GM13977 (cell line): ENCODE results near the gene APPL2.

Source experiments
- DNase-seq: peaks from one replicate; pipeline ENCODE4 v3.0.0; 2012; ENCODE audit warnings: low spot score
- in situ Hi-C: fragments of 300-500 bp; cut with MboI; formaldehyde crosslinking; loops from one replicate; pipeline ENCODE4 v1.12.0; 2022; ENCODE audit warnings: low sequenced_read_pairs, low pct_unique_long_range_greater_than_20kb, mixed read lengths, inconsistent platforms; ENCODE audit not compliant: unreplicated experiment
- TF ChIP-seq, protein P1 (sequence below): IDR thresholded peaks from 2 replicates; pipeline ENCODE4 v1.5.1; 2012; ENCODE audit warnings: mild to moderate bottlenecking, control low read depth; ENCODE audit not compliant: insufficient read depth; ENCODE audit errors: extremely low read depth, missing control alignments

APPL2 gene

DNA sequence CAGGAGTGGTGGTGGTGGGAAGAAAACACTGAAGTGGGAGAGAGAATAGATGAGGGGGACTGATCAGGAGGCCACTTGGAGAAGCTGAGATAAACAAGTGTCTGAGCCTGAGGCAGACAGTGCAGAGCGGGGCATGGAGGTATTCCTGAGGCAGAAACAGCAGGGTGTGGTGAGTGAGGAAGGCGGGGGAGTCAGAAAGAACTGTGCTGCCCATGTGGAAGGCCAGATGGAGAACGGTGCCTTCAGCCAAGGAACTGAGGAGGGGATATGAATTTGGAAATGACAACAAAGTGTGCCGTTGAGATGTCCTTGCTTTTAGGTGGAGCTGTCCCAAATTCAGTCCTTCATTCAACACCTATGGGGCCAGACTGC is 13.7 kb downstream of the APPL2 start:
- in situ Hi-C loops = no loop called here
- TF ChIP-seq, protein P1, sequence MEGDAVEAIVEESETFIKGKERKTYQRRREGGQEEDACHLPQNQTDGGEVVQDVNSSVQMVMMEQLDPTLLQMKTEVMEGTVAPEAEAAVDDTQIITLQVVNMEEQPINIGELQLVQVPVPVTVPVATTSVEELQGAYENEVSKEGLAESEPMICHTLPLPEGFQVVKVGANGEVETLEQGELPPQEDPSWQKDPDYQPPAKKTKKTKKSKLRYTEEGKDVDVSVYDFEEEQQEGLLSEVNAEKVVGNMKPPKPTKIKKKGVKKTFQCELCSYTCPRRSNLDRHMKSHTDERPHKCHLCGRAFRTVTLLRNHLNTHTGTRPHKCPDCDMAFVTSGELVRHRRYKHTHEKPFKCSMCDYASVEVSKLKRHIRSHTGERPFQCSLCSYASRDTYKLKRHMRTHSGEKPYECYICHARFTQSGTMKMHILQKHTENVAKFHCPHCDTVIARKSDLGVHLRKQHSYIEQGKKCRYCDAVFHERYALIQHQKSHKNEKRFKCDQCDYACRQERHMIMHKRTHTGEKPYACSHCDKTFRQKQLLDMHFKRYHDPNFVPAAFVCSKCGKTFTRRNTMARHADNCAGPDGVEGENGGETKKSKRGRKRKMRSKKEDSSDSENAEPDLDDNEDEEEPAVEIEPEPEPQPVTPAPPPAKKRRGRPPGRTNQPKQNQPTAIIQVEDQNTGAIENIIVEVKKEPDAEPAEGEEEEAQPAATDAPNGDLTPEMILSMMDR = no peak

DNA sequence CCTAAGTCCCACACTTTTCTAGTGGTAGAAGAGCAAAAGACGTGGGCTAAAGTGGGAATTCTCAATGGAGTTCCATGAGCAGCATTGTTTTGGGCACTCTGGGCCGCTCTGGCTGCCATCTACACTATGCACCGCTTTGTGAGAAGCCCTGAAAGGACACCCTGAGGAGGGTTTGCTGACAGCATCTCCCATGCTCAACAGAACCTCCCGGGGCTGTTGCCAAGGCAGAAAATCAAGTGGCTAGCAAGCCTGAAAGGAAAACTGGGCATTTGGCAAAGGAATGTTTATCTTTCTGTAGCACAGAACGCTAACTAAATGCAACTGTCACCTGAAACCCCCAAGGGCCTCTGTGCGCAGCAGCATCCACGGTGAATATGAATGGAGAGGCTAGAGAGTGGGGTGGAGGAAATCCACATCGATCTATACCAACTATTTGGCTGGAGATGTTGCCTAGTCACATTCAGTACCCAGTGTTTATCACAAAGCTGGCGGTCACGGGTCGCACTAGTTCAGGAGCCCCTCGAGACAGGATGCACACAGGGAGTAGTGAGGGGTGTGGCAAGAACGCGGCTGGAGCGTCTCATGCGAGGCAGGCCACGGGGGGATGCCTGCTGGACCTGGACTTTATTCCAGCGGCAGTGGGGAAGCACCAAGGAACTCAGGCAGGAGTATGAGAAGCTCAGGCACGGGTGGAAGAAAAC is 14.2 kb downstream of the APPL2 start:
- in situ Hi-C loops = no loop called here
- DNase-seq = no peak
- TF ChIP-seq, protein P1 = no peak

More for the DNA sequence above, 13.7 kb downstream of the APPL2 start:
- no peak for DNase-seq

GRCh38 chr12:105220929-105221290 is 15.1 kb downstream of the APPL2 start:
- TF ChIP-seq, protein P1 = no peak
- in situ Hi-C loops = no loop called here
- no peak for DNase-seq

DNA sequence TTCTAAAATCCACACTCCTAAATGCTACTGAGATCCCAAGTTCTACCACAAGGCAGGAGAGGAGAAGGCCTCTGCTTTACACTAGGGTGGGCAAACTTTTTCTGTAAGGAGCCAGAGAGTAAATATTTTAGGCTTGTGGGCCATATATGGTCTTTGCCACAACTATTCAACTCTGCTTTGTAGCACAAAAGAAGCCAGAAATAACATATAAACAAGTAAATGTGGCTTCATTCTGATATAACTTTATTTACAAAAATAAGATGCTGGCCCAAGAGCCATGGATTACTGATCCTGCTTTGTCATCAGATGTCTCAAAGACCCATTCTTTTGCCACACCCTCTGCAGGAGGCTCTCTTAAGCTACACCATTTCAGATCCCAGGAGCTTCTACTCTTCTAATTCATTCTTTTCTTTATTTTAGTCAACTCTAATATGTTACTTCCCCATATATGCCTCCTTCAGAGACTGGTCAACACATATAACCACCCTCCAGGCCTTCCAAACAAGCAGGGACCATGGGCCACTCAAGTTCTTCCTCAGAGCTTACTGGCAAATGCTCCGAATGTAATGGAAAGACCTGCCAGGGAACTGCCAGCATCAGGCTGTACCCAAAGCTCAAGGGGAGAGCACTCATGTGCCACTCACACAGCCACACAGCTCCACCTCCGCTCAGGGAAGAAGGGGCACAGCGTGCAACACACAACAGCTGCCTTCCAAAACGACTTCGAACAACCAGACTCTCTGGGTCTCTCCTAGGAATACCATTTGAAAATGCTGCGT is 15.6 kb downstream of the APPL2 start:
- TF ChIP-seq, protein P1 = no peak
- no peak for DNase-seq
- in situ Hi-C loops = no loop called here

DNA sequence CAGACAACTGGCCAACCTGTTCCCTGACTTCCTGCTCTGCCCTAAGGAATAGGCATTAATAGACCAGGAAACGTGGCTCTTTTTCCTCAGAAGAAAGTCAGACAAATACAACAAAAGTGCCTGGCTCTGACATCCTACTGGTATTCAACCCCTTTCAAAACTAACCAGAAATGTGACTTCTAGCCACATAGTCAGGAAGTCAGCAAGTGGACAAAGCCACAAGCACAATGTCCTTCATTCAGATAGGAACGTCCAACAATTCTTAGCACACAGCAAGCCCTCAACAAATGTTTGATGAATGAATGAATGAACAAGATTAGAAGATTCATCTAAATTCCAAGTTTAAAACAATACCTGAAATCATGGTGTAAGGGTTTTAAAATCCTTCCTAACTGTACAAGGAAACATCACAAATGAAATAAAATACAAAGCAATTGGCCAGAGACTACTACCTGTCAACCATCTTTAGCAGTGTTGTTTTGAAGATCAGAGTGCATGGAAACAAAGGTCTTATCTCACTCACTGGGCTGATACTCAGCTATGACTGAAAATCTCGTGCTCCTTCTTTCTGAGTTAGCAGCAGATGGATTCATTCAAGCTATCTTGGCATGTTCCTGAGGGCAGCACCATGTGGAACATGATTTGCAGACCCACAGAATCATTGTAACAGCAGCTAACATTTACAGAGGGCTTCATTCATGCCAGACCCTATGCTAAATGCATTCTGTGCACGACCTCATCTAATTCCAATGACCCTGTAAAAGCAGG is 16.5 kb downstream of the APPL2 start:
- in situ Hi-C loops = no loop called here
- no peak for DNase-seq
- TF ChIP-seq, protein P1 = no peak

DNA sequence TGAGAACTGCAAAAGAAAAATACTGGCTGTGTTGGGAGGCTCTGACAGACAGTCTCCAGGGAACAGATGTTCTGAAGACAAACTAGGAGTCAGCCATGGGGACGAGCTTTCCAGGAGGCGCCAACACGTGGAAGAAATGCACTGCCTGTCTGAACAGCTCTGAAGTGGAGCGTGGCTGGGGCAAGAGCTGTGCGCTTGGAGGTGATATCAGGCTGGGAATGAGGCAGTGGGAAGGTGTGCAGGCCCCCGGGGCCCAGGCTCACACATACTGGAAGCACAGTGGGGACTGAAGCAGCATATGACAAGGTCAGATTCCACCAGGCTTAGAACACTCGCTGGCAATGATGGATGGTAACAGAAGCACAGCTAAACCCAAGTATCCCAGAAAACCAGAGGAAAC is 17.5 kb downstream of the APPL2 start:
- in situ Hi-C loops = no loop called here
- DNase-seq = no peak
- TF ChIP-seq, protein P1 = no peak
